ENCODE data around the gene RIMKLB.

Gene RIMKLB, protein sequence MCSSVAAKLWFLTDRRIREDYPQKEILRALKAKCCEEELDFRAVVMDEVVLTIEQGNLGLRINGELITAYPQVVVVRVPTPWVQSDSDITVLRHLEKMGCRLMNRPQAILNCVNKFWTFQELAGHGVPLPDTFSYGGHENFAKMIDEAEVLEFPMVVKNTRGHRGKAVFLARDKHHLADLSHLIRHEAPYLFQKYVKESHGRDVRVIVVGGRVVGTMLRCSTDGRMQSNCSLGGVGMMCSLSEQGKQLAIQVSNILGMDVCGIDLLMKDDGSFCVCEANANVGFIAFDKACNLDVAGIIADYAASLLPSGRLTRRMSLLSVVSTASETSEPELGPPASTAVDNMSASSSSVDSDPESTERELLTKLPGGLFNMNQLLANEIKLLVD

DNA sequence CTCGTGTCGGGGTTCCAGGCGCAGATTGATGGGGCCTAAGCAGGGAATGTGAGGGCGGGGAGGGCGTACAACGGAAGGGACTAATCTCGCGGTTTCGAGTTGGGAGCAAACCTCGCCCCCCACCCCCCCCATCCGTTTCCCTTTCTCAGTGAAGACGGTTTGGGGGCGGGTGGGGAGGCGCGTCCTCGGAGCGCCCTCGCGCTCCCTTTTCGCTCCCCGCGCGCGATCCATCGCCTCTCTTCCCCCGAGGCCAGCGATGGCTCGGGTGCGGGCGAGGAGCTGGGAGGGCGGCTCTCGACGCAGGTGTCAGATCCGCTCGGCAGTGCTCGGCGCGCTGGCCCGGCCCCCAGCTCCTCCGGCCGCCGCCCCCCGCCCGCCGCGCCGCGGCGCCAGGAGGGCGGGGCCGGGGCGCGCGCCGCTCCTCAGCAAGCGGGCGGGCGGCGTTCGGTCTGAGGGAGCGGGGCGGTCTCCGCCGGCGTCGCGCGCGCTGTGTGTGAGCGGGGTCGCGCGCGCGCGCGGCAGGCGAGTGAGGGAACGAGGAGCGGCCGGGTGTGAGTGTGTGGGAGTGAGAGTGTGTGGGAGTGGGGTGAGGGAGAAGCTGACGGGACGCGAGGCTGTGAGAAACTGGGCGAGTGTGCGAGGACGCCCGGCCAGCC is at the start of gene RIMKLB:
Gene RIMKLB (plus strand): TSS at position 516 of the 656 bp plus-strand sequence. CDS start 15,876 bp downstream, outside the sequence.
- peak within 1 kb of the TSS; percentile 87 to 94 for H3K4me3 Mint-ChIP-seq
- H3K27ac Mint-ChIP-seq, result peak within 1 kb of the TSS; percentile 84 to 97
- ATAC-seq, result peak; percentile 89
- H3K9me3 Mint-ChIP-seq, result no peaks in the 10 kb centered on the region
- DNase-seq, result peak; percentile 67 to 69
- peaks cover 31% of the 10 kb centered on the region for H3K4me1 Mint-ChIP-seq
- H3K27me3 Mint-ChIP-seq, result no peaks in the 10 kb centered on the region

GRCh38 chr12:8648576-8649205 is 49.1 kb upstream of the RIMKLB start:
- no peaks in the 10 kb centered on the region for H3K9me3 Mint-ChIP-seq
- H3K27me3 Mint-ChIP-seq, result no peaks in the 10 kb centered on the region
- H3K27ac Mint-ChIP-seq, result no peak overlapping the region
- ATAC-seq (peak; percentile 94), DNase-seq (peak; percentile 85 to 93)
- H3K4me1 Mint-ChIP-seq, result peaks cover 56% of the 10 kb centered on the region
- H3K4me3 Mint-ChIP-seq, result peak overlapping the region; percentile 15 to 41

DNA sequence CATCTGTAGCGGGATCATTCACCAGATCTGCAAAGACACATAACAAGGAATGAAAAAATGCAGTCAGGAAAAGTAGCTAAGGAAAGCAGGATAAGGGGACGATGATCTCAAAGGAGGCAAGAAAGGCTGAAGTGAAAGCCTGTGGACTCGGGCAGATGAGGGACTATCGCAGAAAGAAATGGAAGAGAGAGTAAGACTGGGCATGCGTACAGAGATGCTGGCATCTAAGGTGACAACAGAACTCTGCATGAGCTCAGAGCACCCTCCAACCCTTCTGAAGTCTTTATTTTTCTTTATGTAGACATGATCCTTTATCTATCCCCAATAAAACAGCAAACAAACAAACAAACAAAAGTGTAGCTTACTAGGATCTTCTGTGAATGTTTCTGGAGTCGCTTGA is 42.4 kb upstream of the RIMKLB start:
- Mint-ChIP-seq H3K27ac (no peak overlapping the region), H3K4me1 (no peaks in the 10 kb centered on the region), H3K9me3 (no peaks in the 10 kb centered on the region), H3K27me3 (no peaks in the 10 kb centered on the region), H3K4me3 (no peak overlapping the region)
- DNase-seq (no peak), ATAC-seq (no peak)

DNA sequence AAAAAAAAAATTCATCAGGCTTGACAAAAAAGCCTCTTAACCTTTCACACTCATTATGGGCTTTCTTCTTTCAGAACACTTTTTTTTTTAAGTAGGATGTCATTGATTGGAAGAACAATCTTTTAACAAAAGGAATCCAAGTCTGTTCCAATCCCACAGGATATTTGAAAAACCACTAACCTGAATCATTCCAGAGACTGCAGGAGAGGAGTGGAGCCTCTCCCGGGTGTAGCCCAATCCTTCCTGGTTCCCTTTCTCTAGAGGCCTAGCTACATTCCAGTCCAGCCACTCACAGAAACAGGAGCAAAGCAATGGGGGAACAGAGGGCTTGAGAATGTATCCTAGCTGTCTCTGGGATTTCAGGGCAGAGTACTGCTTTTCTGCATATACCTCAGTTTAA is 39.4 kb upstream of the RIMKLB start:
- no peak overlapping the region for H3K27ac Mint-ChIP-seq
- DNase-seq, result no peak

DNA sequence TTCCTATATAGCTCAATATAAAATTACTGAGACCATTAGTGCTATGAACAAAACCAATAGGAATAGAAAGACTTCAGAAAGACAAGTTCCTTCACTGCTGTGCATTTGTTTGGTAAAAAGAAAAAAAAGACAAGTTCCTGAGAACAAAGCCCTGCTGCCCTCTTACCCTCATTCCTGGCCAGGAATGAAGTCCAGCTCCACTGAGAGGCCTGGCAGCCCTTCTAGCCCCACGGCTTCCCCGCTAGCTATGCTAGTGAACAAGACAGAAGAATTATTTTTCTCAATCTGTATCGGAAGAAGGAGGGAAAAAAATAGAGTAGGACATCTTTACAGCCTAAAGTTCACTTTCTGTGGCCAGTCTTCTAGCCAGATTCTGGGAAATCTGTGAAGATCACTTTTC is 36.8 kb upstream of the RIMKLB start:
- DNase-seq, result no peak
- no peak for ATAC-seq
- H3K27me3 Mint-ChIP-seq, result peaks cover 8% of the 10 kb centered on the region
- H3K27ac Mint-ChIP-seq, result no peak overlapping the region
- no peaks in the 10 kb centered on the region for H3K4me1 Mint-ChIP-seq
- H3K4me3 Mint-ChIP-seq, result no peak overlapping the region
- no peaks in the 10 kb centered on the region for H3K9me3 Mint-ChIP-seq

More for the DNA sequence above, 39.4 kb upstream of the RIMKLB start:
- H3K4me3 Mint-ChIP-seq, result no peak overlapping the region
- no peaks in the 10 kb centered on the region for H3K4me1 Mint-ChIP-seq
- ATAC-seq, result no peak
- H3K27me3 Mint-ChIP-seq, result no peaks in the 10 kb centered on the region
- no peaks in the 10 kb centered on the region for H3K9me3 Mint-ChIP-seq

DNA sequence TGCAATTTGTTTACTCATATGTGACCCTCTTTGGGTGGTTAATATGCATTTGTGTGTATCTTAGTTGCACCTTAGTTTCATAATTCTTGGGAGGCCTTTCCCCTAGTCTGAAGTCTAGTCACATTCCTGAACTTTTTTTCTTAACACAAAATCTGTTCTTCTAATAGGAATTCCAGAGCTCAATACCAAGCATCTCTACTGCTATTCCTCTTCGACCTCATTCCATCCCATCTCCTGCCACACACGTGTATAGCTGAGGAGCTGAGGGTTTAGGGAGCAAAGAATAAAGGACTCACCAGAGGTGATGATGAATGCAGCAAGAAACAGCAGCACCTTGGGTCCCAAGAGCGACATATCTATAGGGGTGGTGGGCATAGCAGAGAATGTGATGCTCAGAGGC is 36.0 kb upstream of the RIMKLB start:
- Mint-ChIP-seq H3K4me3 (no peak overlapping the region), H3K4me1 (no peaks in the 10 kb centered on the region), H3K27me3 (peaks cover 8% of the 10 kb centered on the region), H3K9me3 (no peaks in the 10 kb centered on the region), H3K27ac (no peak overlapping the region)
- DNase-seq, result no peak
- ATAC-seq, result no peak

- no peak within 1 kb of the TSS for H3K27ac Mint-ChIP-seq
- DNase-seq (no peak), ATAC-seq (no peak)
- no peak within 1 kb of the TSS for H3K4me3 Mint-ChIP-seq
- no peaks in the 10 kb centered on the region for H3K9me3 Mint-ChIP-seq
- peaks cover 8% of the 10 kb centered on the region for H3K27me3 Mint-ChIP-seq
- no peaks in the 10 kb centered on the region for H3K4me1 Mint-ChIP-seq
Observed at GRCh38 chr12:8662593-8662992, 35.2 kb upstream of the RIMKLB start, which contains the start of gene MFAP5. MFAP5 (minus strand) TSS chr12:8662826; CDS start chr12:8662104, 722 bp downstream.

DNA sequence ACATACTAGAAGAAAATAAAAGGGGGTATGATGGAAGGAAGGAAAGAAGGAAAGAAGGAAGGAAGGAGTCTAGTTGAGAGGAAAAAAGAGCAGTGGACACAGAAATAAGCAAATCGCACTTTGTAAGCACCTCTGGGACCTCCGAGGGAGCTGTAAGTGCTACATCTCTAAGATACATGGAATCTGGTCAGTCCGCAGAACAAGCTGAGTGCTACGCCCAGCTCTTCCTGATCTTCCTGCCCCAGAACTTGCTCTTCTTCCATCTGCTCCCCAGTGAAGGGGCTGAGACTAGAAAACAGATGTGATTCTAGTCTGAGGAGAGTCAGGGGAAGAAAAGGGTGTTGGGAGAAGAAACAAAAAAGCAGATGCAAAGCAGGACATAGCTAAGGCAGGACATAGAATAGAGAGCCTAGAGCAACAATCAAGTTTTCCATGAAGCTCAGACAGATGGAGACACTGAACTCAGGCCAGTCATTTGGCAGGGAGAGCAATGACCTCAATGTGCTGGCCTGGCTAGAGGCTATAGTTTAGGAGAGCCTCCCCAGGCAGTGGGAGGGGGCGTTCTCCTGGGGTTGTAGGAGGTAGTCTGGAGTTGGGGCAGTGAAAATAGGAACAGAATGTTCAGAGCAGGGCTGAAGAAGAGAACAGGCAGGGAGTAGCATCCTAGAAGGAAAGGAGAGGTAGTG is 33.4 kb upstream of the RIMKLB start:
- Mint-ChIP-seq H3K9me3 (no peaks in the 10 kb centered on the region), H3K27me3 (peaks cover 8% of the 10 kb centered on the region), H3K4me1 (no peaks in the 10 kb centered on the region), H3K27ac (no peak overlapping the region), H3K4me3 (no peak overlapping the region)
- DNase-seq, result no peak
- no peak for ATAC-seq

DNA sequence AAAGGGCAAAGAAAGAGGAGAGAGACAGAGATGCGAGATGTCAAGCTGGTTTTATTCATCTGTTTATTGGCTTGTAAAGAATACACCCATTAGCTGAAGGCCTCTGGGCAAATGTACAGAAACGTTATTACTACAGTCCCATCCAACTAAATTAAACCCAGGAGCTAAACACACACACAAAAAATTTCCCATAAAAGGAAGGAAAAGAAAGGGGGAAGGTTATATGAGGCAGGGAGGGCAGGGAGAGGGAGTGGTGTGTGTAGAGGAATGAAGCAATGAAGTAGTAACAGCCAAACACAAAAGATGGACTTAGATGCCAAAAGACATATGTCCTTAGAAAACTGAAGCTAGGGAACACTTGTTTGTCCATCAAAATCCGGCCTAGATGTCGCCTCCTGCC is 32.0 kb upstream of the RIMKLB start:
- H3K4me1 Mint-ChIP-seq, result no peaks in the 10 kb centered on the region
- H3K27ac Mint-ChIP-seq, result no peak overlapping the region
- no peak overlapping the region for H3K4me3 Mint-ChIP-seq
- peaks cover 8% of the 10 kb centered on the region for H3K27me3 Mint-ChIP-seq
- ATAC-seq, result no peak
- no peak for DNase-seq
- H3K9me3 Mint-ChIP-seq, result no peaks in the 10 kb centered on the region

GRCh38 chr12:8667270-8667669 is 30.5 kb upstream of the RIMKLB start:
- Mint-ChIP-seq H3K9me3 (no peaks in the 10 kb centered on the region), H3K27me3 (peaks cover 8% of the 10 kb centered on the region)
- no peak for ATAC-seq

GRCh38 chr12:8668441-8668840 is 29.4 kb upstream of the RIMKLB start:
- DNase-seq (no peak), ATAC-seq (no peak)
- Mint-ChIP-seq H3K9me3 (no peaks in the 10 kb centered on the region), H3K27ac (no peak overlapping the region), H3K4me3 (no peak overlapping the region), H3K4me1 (no peaks in the 10 kb centered on the region), H3K27me3 (peaks cover 8% of the 10 kb centered on the region)

More at GRCh38 chr12:8667270-8667669, 30.5 kb upstream of the RIMKLB start:
- no peak for DNase-seq
- H3K4me1 Mint-ChIP-seq, result no peaks in the 10 kb centered on the region
- no peak overlapping the region for H3K27ac Mint-ChIP-seq
- no peak overlapping the region for H3K4me3 Mint-ChIP-seq

GRCh38 chr12:8672381-8672780 is 25.4 kb upstream of the RIMKLB start:
- H3K27ac Mint-ChIP-seq, result no peak overlapping the region
- no peaks in the 10 kb centered on the region for H3K9me3 Mint-ChIP-seq

DNA sequence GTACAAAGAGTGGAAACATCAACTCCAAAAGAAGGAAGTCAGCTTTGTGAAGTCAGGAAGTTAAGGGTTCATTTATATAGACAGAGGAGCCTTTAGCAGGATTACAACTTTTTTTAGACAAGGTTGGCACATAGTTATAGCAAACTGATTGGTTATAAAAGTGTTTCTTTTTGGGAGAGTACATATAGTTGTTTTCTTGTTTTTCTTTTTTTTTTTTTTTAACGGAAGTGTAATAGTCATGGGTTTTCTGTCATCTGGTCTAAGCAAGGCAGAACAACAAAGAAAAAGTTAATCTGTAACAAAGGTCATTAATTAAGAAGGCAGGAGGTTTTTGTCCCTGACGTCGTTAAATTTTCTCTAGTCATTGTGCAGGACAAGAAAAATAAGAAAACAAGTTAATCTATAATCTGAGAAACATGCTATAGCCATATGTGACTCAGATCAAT is 22.2 kb upstream of the RIMKLB start:
- Mint-ChIP-seq H3K4me1 (no peaks in the 10 kb centered on the region), H3K27me3 (no peaks in the 10 kb centered on the region), H3K4me3 (no peak overlapping the region), H3K9me3 (no peaks in the 10 kb centered on the region), H3K27ac (no peak overlapping the region)
- ATAC-seq (no peak), DNase-seq (no peak)

More at GRCh38 chr12:8672381-8672780, 25.4 kb upstream of the RIMKLB start:
- H3K4me3 Mint-ChIP-seq, result no peak overlapping the region
- H3K27me3 Mint-ChIP-seq, result no peaks in the 10 kb centered on the region
- no peak for DNase-seq
- ATAC-seq, result no peak
- no peaks in the 10 kb centered on the region for H3K4me1 Mint-ChIP-seq

DNA sequence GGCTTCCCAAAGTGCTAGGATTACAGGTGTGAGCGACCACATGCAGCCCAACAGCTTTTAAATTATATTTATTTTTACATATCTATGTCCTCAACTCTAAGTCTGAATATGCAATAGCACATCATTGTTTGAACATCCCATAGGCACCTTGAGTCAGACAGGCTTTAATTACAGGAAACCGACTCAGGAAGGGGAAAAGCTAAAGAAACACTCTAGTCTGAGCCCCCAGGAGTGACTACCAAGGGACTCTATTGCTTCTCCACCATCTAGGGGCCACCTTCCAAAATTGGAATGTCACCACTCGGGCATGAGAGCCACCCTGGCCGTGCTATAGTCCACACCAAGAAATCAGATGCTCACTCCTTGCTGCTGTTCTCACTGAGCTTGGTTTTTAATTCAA is 21.1 kb upstream of the RIMKLB start:
- H3K4me3 Mint-ChIP-seq, result no peak overlapping the region
- H3K27me3 Mint-ChIP-seq, result no peaks in the 10 kb centered on the region
- ATAC-seq (no peak), DNase-seq (no peak)
- peaks cover under 1% of the 10 kb centered on the region for H3K4me1 Mint-ChIP-seq
- H3K27ac Mint-ChIP-seq, result no peak overlapping the region
- no peaks in the 10 kb centered on the region for H3K9me3 Mint-ChIP-seq

DNA sequence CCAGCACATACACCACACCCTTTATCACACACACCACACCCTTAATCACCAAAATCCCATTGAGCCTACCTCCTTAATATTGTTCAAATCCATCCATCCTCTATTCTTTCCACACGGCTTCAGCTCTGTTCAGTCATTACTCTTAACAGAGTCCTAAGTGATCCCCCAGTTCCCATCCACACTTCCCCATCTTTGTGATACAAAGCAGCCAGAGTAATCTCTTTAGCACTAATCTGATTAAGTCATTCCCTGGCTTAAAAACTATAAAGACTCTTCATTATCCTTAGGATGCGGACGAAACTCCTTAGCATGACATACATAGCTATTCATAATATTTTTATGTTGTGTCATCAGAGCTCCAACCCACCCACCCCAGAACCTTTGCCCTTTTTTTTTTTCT is 20.4 kb upstream of the RIMKLB start:
- DNase-seq (no peak), ATAC-seq (no peak)
- peak overlapping the region in 1 of 2 donors; percentile 0 for H3K27ac Mint-ChIP-seq
- peaks cover 7% of the 10 kb centered on the region for H3K4me1 Mint-ChIP-seq
- no peak overlapping the region for H3K4me3 Mint-ChIP-seq
- H3K9me3 Mint-ChIP-seq, result no peaks in the 10 kb centered on the region
- H3K27me3 Mint-ChIP-seq, result no peaks in the 10 kb centered on the region
